Hematopoietic multipotent progenitor cell treated with erythropoietin and hydrocortisone succinate and interleukin-3 and kit ligand, for 15 days (in vitro differentiated cells): Measurements from ENCODE around the gene AP2A2.
"Not testable (repeated sequence)": the region's sequence is repeated elsewhere in the genome, so short reads cannot be mapped to it uniquely, and the experiment has no call there.

ENCODE experiments used
- DNase-seq: peaks from one replicate; pipeline ENCODE4 v3.0.0-alpha.2; 2015; ENCODE audit warnings: low spot score

Gene AP2A2

DNA sequence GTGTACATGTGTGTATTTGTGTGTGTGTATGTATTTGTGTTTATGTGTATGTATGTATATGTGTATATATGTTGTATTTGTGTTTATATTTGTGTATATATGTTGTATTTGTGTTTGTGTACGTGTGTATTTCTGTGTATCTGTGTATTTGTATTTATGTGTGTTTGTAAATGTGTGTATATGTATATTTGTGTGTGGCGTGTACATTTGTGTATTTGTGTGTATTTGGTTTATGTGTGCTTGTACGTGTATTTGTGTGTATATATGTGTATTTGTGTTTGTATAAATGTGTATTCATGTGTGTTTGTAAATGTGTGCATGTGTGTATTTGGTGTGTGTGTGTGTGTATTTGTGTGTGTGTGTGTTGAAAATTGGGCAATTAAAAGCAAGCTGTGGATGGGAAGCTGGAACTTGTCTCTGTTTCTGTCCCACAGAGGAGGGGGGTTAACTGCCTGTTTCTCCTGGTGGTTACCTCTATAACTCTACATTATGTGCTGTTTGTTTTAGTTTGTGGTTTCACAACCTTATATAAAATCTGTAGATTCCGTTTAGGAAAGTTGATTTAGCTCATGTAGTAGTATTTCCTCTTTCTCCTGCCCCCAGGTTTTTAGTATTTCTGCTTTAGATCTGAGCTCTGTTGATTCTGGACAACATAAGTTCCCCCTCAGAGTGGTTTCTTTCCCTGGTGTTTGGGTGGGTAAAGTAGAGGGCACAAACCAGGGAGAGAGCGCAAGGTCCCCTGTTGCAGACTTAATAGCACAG lies 28.9 kb downstream of the AP2A2 start:
- DNase-seq = no peak

DNA sequence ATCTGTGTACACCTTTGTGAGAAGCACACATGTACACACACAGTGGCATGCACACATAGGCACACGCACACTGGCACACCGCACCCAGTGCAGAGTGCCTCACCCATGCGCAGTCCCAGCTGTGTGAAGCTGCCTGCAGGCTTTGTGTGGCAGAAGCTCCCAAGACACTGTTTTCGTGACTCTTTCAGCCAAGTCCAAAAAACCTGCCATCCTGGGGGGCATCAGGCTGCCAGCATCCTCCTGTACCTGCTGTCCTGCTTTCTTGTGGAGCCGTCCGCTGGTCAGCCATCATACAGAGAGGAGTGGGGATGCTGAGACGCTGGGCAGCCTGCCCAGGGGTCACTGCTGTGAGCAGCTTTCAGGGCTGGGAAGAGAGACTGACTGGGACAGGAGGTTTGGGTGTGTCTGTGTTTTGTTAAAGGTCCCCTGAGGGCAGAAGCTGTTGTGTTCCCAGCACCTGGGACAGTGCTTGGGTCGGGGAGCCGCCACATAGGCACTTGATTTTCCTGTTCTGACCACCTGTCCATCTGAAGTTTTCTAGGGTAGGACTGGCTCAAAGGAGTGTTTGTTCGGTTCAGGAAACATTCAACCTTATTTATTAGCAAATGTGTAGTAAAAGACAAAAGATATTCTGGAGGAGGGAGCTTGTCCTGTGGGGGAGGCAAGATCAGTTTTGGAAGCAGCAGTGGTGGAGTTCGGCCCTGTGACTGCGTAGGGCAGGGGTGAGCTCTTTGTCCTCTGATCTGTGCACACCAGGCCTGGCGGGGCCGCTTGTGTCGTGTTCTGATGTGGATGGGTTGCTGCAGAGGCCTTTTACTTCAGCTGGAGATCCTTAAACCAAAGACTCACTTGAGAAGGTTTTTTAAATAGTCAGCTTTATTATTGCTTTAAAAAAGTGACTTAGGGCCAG lies 29.7 kb downstream of the AP2A2 start:
- no peak for DNase-seq

DNA sequence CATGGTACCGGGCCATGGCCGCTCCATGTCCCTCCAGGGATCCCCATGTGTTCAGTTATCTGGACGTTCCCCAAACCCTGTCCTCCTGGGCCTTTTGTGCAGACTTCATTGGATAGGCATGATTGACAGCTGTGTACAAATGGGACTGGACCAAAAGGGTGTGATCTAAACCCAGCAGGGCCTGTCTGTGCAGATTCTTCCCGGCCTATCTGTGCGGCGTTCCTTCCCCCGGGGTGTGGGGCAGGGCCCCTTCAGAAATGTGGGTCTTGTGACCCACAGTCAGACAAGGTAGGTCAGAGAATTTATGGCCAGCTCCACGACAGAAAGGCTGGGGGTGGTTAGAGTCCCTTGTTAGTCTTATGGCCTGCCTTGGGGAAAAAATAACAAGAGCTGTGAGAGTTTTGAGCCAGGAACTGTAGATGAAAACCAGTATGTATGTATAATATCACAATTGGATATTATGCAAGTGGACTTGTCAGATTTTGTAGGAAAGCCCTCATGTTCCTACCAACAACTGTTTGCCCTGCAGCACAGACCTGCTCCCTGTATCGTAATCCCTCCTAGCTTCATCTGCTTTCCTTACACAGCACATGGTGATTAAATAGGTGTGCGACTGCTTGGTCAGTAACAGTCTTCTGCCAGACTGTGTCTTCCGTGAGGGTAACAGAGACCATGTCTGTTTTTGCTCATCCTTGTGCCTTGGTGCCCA lies 31.7 kb downstream of the AP2A2 start:
- no peak for DNase-seq

DNA sequence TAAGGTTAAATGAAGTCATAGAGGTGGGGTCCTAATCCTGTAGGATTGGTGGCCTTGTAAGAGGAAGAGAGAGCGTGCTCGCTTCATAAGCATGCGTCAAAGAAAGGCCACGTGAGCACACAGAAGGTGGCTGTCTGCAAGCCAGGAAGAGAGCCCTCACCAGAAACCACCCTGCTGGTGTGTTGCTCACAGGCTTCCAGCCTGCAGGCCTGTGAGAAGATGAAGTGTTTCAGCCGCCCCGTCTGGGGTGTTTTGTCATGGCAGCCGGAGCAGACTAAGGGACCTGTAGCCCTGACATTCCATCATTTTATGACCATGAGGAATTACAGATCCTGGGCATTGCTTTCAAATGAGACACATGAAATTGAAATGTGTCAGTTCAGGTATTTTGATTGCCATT lies 32.4 kb downstream of the AP2A2 start:
- no peak for DNase-seq

DNA sequence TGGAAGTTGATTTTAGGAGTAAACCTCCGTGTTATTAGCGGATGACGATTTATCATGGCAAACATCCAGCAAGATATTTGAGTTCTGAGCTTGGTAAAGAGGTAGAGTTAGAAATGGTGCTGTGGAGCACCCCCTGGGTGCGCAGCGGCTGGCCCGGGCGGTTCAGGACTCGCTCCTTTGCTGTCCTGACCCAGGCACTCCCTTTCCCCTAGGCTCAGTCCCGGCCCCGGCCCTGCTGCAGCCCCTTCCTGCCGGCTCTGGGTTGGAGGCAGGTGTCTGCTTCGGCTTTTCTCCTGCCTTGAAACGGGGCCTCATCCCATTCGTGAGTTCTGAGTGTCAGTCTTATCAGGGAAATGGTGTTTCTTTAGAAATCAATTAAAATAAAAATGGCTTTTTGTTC lies 33.4 kb downstream of the AP2A2 start:
- DNase-seq = no peak

DNA sequence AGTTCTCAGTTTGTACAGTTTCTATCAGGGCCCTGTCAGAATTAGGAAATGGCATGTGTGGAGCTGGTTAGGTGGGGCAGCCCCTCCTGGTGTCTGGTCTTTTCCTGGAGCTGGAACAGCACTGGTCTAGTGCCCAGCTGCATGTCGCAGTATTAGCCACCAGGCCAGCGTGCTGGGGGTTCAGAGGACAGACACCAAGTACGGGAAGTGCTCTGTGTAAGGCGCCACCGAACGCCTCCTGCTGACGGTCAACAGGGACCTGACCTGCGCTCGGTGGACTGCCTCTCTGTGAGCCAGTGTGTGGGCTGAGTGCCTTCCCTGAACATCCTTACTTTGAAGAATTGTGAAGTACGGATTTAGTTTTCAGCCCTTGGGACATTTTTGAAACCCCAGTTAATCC lies 33.9 kb downstream of the AP2A2 start:
- DNase-seq = no peak

DNA sequence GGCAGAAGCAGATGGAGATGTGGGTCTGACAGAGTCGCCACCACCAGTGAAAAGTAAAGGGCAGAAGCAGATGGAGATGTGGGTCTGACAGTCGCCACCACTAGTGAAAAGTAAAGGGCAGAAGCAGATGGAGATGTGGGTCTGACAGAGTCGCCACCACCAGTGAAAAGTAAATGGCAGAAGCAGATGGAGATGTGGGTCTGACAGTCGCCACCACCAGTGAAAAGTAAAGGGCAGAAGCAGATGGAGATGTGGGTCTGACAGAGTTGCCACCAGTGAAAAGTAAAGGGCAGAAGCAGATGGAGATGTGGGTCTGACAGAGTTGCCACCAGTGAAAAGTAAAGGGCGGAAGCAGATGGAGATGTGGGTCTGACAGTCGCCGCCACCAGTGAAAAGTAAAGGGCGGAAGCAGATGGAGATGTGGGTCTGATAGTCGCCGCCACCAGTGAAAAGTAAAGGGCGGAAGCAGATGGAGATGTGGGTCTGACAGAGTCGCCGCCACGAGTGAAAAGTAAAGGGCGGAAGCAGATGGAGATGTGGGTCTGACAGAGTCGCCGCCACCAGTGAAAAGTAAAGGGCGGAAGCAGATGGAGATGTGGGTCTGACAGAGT lies 35.7 kb downstream of the AP2A2 start:
- not testable (repeated sequence) for DNase-seq

DNA sequence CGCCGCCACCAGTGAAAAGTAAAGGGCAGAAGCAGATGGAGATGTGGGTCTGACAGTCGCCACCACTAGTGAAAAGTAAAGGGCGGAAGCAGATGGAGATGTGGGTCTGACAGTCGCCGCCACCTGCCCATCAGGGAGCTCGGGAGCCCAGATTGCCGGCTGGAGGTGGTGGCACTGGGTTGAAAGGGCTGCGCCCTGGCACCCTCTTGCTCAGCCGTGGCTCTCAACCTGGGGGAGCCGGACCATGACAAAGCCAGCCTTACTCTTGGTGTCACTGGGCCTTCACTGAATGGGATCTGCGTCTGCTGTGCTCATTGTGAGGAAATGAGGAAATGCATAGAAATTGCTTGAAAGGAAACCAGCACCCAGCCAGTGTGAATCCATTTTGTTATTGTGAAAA lies 36.3 kb downstream of the AP2A2 start:
- no peak for DNase-seq

DNA sequence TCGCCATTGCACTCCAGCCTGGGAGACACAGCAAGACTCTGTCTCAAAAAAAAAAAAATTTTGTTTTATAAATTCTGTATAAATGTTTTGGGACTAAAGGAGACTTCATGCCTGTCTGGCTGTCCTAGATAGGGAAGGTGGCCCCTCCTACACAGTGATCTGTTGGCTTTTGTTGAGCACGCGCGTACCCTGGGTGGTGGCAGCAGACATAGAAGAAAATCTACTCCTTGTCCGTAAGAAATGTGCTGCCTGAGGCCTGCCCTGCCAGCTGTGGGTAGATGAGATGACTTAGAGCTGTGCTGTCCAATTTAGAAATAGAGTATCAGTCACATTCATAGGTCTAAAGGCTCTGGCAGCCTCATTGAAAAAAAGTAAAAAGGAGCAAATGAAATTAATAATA lies 37.0 kb downstream of the AP2A2 start:
- DNase-seq = peak; percentile 77

DNA sequence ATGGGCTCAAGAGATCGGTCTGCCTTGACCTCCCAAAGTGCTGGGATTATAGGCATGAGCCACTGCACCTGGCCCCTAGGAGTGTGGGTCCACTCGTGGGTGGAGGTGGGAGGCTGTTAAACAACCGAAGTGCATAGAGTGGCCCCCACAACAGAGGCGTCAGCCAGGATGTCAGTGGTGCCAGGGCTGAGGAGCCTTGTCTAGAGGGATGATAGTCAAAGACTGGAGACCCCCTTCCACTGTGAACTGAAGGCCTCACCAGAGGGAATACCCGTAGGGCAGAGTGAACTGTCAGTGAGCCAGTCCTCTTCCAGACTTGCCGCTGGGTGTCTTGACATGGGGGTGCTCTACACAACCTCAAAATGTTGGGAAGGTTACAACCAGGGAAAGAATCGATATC lies 38.2 kb downstream of the AP2A2 start:
- no peak for DNase-seq

DNA sequence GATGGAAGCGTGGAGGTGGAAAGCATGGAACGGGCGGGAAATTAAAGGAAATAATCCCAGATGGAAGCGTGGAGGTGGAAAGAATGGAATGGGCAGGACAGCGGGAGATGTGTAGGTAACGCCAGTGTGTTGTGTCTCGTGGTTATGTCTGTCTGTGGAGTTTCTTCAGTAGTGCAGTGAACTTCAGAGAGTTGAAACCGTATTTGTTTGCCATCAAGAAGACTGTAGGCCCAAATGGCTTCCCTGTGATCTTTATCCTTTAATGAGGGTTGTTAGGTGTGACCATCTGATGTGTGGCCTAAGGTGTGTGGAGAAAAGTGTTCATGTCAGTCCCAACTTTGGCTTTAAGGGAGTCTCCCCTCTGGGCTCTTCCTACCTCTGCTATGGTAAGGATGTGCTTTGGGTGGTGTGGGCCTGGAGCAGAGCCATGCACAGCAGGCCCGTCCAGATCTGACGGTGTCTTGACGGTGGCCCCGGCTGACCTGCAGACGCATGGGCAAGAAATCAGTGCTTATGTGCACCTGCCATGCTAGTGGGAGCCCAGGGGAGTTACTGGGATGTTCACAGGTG lies 39.6 kb downstream of the AP2A2 start:
- DNase-seq = no peak

DNA sequence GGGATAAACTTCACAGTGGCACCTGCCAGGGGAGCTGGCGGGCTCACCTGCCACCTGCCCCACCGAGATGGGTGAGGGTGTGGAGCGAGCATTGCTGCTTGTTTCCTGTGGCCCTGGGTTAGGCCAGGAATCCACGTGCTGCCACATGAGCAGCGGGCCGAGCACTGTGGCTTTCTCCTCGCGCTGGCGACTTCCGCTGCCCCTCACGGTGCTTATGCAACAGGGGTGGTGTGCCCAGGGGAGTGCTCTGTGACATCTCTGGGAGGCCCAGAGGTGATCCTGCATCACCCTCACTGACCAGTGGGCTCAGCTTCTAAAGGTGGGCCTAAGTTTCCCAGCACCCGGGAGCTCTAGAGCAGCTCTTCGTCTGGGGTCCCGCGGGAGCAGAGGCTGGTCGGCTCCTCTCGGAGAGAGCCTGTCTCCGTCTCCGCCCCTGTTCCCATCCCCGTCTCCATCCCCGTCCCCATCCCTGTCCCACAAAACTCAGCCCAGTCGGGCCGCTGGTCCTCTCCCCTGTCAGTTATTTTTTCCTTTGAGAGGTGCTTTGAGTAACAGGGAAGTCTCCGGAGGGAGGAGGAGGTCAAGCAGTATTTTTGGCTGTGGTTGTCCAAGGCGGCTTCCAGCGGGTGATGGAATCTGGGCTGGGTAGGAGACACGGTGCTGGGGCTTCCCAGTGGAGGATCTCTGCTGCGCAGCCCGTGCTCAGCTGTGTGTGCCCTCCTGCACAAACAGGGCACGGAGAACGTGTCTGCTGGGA lies 42.5 kb downstream of the AP2A2 start:
- no peak for DNase-seq

DNA sequence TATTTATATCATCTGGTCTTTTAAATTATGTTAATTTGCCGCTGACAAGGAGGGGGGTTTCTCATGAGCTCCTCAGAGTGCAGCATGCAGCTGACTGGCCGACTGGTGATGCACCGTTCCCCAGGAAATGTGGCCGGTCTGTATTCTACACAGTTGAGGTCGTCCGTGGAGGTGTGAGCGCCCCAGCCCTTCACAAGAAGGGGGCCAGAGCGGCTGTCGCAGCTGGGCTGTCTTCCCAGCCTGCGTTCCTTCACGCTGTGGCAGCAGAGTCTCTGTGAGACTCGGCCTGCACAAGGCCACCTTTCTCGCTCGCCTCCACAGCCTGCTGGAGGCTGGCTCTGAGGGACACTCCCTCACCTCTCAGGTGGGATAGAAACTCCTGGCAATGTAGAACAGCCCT lies 43.2 kb downstream of the AP2A2 start:
- no peak for DNase-seq

DNA sequence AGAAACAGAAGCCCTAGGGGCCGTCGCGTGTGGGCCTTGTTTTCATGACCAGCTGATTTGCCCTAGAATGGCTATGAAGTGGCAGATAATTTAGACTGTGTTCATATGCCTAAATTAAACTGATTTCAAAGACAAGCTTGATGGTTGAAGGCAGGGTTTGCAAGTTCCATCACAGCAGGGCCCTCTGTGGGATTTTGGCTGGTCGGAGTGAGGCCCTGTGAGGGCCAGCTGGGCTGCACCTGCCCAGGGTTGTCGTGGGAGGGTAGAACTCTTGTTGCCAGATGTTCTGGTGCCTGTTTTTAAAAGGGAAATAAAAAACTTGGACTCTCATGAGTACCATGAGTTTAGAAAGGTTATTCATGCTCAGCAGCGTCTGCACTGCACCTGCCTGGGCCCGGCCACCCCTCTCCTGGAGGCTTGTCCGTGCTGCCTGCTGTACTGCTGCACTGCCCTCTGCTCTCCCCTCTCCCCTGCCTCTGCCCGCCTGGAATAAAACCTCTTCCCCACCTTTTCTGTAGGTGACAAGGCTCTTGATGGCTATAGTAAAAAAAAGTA lies 44.1 kb downstream of the AP2A2 start:
- no peak for DNase-seq

DNA sequence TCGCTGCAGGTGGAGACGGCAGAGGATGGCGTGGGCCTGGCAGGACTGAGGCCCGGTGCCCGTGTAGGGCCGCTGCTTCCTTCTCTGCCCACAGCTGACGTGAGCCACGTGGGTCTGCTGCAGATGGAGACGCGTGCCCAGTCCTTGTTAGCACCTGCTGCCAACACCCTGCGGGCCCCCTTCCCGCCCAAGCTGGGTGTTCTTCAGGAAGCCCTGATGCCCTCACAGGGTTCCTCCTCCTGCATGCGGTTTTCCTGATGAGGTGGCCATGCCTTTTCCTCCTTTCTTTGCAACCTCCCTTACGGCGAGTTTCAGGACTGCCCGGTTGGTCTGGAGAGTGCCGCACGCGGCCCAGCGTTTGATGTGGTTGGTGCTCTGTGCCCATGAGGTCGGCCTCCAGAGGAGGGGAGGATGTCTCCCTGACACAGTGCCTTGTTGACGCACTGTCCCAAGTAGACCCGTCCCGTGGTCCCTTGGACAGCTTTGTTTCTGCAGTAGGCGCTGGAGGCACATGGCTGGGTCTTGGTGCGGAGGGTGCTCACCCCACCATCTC lies 44.7 kb downstream of the AP2A2 start:
- no peak for DNase-seq

DNA sequence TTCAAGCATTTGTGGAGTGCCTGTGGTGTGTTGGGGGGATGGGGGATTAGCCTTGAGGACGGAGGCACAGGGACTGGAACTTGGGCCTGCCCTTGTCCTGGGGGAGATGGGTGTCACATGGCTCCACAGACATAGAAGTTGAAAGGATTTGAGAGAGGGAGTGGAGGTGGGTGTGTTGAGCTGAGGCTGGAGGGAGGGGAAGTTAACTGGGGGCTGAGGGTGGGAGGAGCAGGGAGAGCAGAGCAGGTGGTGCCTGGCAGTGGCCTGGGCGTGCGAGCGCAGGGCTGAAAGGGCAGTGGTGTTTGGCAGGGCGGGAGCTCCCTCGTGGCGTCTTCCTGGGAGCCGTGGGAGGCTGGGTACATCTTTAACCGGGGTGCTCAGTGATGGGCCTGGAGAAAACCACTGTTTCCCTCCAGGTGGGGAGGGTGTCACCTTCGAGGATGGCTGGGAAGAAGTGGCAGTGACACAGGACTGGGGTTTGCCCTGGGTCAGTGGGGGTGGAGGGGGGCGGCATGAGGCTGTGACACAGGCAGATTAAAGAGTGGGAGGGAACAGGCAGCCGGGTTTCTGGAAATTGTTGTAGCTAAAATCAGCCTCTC lies 45.5 kb downstream of the AP2A2 start:
- DNase-seq = no peak

DNA sequence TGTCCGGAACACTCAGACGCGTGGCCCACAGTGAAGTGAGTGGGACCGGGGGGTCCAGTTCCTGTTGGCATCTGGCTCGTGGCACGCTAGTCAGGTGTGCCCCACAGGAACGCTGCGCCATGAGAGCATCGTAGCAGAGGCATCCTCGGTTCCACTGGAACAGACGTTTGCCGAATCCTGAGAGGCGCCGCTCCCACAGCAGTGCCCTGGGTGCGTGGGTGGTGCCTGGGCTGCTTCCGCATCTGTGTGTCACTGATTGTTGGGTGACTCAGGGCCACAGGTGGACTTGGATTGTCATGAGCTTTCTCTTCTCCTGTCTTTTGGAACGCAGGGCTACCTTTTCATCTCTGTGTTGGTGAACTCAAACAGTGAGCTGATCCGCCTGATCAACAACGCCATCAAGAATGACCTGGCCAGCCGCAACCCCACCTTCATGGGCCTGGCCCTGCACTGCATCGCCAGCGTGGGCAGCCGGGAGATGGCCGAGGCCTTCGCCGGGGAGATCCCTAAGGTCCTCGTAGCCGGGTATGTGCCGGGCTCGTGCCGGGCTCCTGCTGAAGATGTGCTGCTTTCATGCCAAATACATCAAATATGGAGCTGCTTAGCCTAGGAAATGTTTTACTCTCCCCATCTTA lies 46.2 kb downstream of the AP2A2 start:
- DNase-seq = no peak

DNA sequence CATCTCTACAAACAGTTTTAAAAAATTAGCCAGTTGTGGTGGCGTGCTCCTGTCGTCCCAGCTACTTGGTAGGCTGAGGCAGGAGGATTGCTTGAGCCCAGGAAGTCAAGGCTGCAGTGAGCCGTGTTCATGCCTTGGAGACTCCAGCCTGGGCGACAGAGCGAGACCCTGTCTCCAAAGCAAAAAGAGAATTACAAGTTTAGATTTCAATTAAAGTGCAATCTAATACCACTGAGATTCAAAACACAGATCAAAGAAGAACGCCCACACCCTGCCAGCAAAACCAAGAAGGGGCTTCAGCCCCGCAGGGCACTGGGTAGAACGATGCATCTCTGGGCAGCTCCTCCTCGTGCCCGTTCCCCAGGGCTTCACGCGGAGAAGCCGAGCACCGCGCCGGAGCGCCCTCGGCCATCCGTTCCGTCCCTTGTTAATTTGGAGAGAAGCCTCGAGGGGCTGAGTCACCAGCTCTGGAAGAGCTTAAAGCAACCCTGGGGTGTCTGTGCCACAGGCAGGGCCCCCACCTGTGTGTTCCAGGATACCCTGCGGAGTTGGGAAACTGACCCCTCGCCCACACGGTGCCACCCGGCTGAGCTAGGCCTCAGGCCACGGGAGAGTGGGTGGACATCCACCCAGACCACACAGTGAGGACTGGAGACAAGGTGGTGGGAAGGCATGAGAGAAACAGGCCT lies 47.0 kb downstream of the AP2A2 start:
- DNase-seq = no peak

DNA sequence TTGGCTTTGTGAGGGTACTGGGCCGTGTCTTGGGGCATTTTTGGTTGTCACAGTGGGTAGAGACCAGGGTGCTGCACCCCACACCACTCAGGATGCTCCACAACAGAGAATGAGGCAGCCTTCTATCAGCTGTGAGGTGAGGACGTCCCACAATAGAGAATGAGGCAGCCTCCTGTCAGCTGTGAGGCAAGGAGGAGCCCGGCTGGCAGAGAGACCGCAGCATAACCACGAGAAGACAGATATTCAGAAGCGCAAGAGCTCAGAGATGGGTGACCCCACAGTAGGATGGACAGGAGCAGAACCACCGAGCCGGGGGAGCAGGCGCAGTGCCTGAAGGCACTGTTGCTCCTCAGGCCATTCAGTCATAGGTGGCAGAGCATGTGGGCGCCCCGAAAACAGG lies 47.6 kb downstream of the AP2A2 start:
- DNase-seq = no peak
